ENCODE results near the gene NTRK2.

NTRK2 gene

DNA sequence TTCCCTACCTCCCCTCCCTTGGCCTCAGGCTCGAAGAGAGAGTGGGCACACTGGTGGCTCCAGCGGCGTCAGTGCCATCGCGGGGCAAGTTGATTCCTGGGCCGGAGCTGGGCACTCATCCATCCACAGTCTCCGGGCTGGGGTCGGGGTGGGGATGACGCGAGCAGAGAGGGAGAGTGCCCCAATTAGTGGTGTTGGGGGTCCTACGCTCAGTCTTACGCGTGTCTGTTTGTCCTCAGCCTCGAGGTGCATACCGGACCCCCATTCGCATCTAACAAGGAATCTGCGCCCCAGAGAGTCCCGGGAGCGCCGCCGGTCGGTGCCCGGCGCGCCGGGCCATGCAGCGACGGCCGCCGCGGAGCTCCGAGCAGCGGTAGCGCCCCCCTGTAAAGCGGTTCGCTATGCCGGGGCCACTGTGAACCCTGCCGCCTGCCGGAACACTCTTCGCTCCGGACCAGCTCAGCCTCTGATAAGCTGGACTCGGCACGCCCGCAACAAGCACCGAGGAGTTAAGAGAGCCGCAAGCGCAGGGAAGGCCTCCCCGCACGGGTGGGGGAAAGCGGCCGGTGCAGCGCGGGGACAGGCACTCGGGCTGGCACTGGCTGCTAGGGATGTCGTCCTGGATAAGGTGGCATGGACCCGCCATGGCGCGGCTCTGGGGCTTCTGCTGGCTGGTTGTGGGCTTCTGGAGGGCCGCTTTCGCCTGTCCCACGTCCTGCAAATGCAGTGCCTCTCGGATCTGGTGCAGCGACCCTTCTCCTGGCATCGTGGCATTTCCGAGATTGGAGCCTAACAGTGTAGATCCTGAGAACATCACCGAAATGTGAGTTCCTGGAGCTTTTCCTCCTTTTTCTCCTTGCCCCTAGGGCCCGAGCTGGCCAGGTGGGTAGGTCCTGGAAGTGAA is 861 bp downstream of the NTRK2 start:
- peaks cover 28% of the 10 kb centered on the region for H3K27me3 Mint-ChIP-seq
- H3K9me3 Mint-ChIP-seq, result peaks cover 5% of the 10 kb centered on the region

DNA sequence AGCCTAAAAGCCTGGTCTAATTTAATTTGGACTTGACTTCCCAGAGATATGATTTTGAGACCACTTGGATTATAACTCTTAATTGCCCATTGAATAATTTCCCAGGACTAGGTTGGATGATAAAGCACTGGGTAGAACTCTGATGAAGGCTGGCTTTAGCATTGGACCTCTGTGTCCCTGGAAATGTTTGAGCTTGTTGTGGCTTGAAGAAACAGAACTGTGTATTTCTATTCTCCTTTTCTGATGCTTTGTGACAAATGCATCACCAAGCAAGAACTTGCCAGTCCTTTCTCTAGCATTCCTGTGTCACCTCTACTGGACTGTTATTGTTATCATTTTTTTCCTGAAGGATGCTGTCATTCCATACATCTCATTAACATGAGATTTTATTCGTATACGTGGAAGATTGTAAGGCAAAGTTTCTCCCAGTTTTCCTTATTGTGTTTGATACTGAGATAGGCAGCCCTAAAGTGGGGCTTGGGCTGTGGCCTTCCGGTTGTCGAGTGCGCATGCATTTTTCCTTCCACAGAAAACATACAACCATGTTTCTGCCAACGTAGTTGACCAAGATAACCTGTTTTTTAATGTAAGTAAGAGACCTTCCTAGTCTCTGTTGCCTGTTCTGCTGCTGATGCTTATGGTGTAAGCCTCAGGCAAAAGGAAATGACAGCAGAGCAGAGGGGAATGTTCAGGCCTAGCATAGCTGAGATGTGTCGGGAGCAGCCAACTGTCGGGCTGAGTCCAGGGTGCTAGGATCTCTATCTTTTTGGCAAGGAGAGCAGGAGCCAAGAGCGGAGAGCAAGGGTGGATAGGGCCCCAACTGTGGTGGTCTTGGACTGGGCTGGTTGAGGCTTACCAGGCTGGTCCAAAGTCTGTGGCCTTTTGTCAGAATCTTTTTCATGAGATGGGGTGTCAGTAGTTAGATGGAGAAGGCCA is 2.3 kb downstream of the NTRK2 start:
- Mint-ChIP-seq H3K4me1 (peaks cover 4% of the 10 kb centered on the region), H3K36me3 (no peaks in the 10 kb centered on the region), H3K27ac (no peak overlapping the region), H3K27me3 (peaks cover 27% of the 10 kb centered on the region), H3K4me3 (no peak overlapping the region), H3K9me3 (no peaks in the 10 kb centered on the region)

More for the DNA sequence above, 861 bp downstream of the NTRK2 start:
- H3K4me1 Mint-ChIP-seq, result peaks cover 4% of the 10 kb centered on the region
- no peak overlapping the region for H3K4me3 Mint-ChIP-seq
- H3K27ac Mint-ChIP-seq, result no peak overlapping the region
- H3K36me3 Mint-ChIP-seq, result no peaks in the 10 kb centered on the region

DNA sequence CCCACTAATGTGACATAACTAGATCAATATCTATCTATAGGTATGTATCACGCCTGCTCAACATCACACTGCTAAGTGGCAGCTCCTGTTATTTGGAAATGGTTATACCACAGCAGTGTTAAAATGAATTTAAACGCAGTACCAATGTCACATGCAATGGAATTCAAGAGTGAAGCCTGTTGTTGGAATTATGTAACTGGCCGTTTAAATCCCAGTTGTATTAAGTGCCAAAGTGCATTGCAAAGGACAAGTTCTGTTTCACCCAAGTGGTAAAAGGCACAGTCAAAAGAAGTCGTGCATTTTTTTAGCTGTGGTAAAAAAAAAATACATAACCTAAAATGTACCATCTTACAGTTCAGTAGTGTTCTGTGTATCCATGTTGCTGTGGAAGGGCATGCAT is 4.3 kb downstream of the NTRK2 start:
- H3K9me3 Mint-ChIP-seq, result no peaks in the 10 kb centered on the region

DNA sequence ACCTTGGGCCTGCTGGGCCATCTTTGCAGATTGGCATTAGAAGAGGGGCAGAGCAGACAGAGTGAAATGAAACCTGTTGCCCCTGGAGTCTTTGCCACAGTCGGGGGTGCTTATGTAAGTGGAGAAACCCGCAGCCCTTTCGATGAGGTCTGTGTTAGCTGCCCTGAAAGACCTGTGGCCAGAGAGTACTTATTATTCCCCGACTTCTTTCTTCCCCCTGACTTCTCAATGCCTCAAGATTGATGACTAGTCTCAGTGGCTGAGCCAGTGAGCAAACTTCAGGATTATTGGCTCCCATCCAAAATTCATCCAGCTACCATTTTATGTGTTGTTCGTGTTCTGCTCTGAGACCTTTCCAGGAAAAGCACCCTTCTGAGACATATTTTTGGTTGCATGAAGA is 7.6 kb downstream of the NTRK2 start:
- H3K27ac Mint-ChIP-seq, result no peak overlapping the region
- no peaks in the 10 kb centered on the region for H3K36me3 Mint-ChIP-seq
- H3K4me1 Mint-ChIP-seq, result no peaks in the 10 kb centered on the region
- H3K4me3 Mint-ChIP-seq, result no peak overlapping the region
- peaks cover 7% of the 10 kb centered on the region for H3K27me3 Mint-ChIP-seq
- H3K9me3 Mint-ChIP-seq, result no peaks in the 10 kb centered on the region

More for the DNA sequence above, 4.3 kb downstream of the NTRK2 start:
- Mint-ChIP-seq H3K36me3 (no peaks in the 10 kb centered on the region), H3K27ac (no peak overlapping the region), H3K27me3 (peaks cover 17% of the 10 kb centered on the region), H3K4me3 (no peak overlapping the region), H3K4me1 (peaks cover under 1% of the 10 kb centered on the region)

DNA sequence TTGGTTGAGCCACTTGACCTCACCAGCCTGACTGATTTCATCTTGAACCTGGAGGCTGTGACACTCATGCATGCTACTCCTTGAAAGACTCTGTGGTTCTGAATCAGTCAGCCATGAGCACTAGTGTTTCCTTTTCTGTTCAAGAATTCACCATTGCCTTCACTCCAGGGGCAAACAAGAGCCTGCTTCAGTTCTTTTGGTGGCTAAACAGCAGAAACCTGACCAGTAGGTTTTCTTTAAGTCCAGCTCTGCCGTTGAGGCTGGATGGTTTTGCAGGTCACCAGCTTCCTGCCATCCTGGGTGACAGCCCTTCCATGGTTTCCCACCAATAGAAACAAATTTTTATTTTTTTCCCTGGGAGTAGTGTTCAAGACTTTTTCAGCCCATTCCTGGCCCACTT is 10.0 kb downstream of the NTRK2 start:
- Mint-ChIP-seq H3K36me3 (no peaks in the 10 kb centered on the region), H3K9me3 (no peaks in the 10 kb centered on the region), H3K27ac (no peak overlapping the region)

DNA sequence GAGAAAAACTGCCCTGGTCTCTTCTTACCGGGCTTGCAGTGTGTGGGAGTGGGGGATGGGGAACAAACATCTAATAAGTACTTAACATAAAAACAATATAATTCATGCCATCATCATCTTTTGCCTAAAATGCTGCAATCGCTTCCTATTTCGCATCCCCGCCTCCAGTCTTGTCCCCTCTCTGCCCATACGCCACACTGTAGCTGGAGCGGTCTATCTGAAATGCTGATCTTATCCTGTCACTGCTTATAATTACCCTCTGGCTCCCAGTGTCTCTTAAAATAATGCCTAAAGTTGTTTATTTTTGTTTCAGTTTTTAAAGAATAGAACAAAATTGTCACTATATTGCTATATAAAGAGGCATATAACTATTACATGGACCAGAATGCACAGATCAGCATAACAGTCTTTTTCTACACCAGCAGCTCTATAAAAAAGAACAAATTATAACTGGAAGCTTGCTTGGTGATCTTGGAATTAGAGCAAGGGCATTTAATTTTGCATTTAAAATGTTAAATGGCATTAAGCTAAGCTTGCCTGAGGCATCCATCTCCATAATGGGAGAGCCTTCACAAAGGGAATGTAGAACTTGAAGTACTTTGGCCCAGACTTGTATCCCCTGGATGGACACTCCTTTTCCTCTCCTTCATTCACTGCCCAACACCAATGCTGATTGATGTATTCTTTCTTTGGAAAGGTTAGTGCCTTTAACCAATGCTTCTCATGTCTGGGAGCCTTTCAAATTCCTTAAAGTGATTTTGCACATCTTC is 12.2 kb downstream of the NTRK2 start:
- Mint-ChIP-seq H3K27me3 (peaks cover 6% of the 10 kb centered on the region), H3K4me1 (no peaks in the 10 kb centered on the region), H3K9me3 (no peaks in the 10 kb centered on the region), H3K27ac (no peak overlapping the region), H3K36me3 (no peaks in the 10 kb centered on the region), H3K4me3 (no peak overlapping the region)

More for the DNA sequence above, 10.0 kb downstream of the NTRK2 start:
- Mint-ChIP-seq H3K4me1 (no peaks in the 10 kb centered on the region), H3K27me3 (peaks cover 1% of the 10 kb centered on the region), H3K4me3 (no peak overlapping the region)

DNA sequence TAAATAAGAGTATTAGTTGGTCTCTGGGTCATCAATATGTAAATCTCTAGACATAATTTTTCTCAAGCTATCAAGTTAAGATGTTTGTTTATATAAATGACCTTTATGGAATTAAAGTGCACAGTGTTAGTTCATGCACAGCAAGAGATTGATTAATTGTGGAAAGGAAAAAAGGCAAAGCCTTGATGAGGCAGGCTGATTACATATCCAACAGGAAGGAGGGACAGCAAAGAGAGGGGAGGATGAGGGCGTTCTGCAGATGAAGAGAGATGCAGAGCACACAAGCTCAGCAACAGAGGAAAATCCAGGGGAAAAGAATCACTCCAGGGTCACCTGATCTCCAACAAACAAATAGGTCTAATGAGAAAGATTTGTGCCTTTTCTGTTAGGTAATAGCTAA is 16.5 kb downstream of the NTRK2 start:
- Mint-ChIP-seq H3K27ac (no peak overlapping the region), H3K4me1 (no peaks in the 10 kb centered on the region), H3K36me3 (no peaks in the 10 kb centered on the region), H3K27me3 (peaks cover 7% of the 10 kb centered on the region), H3K4me3 (no peak overlapping the region), H3K9me3 (no peaks in the 10 kb centered on the region)

DNA sequence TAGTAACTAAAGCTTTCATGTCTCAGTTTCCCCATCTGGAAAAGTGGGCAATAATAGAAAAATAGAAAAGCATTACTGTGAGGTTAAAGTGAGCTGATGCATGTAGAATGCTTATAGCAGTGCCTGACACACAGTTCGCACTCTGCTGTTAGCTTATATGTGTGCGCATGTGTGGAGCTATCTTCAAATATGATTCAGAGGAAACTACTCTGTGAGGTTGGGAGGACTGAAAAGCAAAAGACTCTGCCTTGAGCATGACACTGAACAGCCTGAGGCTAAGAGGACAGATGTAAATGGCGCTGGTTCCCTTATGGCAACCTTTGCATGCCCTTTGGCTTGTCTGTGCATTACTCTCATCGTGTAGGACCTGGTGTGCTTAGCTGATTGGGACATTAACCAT is 19.4 kb downstream of the NTRK2 start:
- H3K9me3 Mint-ChIP-seq, result no peaks in the 10 kb centered on the region
- no peak overlapping the region for H3K4me3 Mint-ChIP-seq
- no peaks in the 10 kb centered on the region for H3K36me3 Mint-ChIP-seq
- peaks cover 7% of the 10 kb centered on the region for H3K27me3 Mint-ChIP-seq
- H3K27ac Mint-ChIP-seq, result no peak overlapping the region
- H3K4me1 Mint-ChIP-seq, result no peaks in the 10 kb centered on the region

DNA sequence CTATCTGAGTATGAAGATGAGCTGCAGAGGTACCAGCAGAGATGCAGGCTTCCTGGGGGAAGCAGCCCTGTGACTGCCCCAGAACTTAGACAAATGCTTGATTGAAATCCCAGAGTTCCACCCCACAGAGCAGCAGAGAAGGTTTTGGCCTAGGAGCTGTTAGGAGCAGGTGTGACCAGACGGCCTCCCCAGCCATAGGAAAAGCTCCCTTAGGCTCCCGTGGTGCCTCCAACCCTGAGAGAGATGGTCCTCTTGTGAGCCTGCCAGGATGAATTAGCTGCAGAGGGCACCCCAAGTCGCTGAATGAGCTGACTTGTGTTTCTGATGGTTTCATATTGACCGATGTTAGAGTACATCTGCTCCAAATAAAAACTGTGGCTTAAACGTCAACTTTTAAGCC is 22.1 kb downstream of the NTRK2 start:
- H3K9me3 Mint-ChIP-seq, result no peaks in the 10 kb centered on the region
- H3K4me3 Mint-ChIP-seq, result no peak overlapping the region
- no peak overlapping the region for H3K27ac Mint-ChIP-seq
- H3K36me3 Mint-ChIP-seq, result no peaks in the 10 kb centered on the region
- no peaks in the 10 kb centered on the region for H3K4me1 Mint-ChIP-seq
- peaks cover 2% of the 10 kb centered on the region for H3K27me3 Mint-ChIP-seq

DNA sequence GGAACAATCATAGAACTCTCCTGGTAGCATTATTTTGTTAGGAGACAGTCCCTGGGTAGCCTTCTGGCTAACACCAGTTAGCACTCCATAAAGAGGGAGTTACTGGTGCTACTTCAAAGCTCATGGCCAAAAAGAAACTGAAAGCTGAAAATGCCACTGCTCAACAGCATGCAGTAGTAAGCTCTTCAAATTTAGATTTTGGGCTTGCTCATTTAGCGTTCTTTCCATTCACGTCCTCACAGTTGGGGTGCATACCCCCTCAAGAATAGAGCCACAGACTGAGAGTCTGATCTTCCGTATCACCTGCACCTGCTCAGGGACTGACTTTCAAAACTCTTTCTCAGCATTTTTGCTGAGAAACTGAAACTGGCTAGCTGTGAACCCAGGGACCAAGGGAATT is 24.7 kb downstream of the NTRK2 start:
- no peaks in the 10 kb centered on the region for H3K9me3 Mint-ChIP-seq
- peaks cover 1% of the 10 kb centered on the region for H3K27me3 Mint-ChIP-seq
- no peak overlapping the region for H3K27ac Mint-ChIP-seq
- H3K4me3 Mint-ChIP-seq, result no peak overlapping the region
- no peaks in the 10 kb centered on the region for H3K36me3 Mint-ChIP-seq
- H3K4me1 Mint-ChIP-seq, result no peaks in the 10 kb centered on the region

DNA sequence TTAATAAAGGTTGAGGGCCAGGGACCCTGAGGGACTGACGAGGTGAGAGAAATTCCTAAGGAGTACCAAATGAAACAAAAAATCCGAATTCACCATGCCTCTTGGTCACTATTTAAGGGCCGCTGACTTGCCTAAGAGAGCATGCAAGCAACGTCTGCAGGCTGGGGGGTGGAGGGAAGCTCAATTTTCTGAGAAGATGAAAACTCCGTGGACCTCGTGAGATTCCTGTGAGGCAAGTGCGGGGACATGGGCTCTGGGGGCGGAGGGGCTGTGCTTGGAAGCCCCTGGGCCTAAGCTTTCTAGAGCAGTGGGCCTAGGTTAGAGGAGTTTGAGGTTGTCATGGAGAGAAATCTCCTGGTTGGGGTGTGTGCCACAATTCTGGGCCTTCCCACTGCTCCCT is 27.5 kb downstream of the NTRK2 start:
- no peak overlapping the region for H3K27ac Mint-ChIP-seq
- H3K4me1 Mint-ChIP-seq, result no peaks in the 10 kb centered on the region
- H3K9me3 Mint-ChIP-seq, result no peaks in the 10 kb centered on the region
- H3K36me3 Mint-ChIP-seq, result no peaks in the 10 kb centered on the region
- no peak overlapping the region for H3K4me3 Mint-ChIP-seq
- H3K27me3 Mint-ChIP-seq, result peaks cover 3% of the 10 kb centered on the region

DNA sequence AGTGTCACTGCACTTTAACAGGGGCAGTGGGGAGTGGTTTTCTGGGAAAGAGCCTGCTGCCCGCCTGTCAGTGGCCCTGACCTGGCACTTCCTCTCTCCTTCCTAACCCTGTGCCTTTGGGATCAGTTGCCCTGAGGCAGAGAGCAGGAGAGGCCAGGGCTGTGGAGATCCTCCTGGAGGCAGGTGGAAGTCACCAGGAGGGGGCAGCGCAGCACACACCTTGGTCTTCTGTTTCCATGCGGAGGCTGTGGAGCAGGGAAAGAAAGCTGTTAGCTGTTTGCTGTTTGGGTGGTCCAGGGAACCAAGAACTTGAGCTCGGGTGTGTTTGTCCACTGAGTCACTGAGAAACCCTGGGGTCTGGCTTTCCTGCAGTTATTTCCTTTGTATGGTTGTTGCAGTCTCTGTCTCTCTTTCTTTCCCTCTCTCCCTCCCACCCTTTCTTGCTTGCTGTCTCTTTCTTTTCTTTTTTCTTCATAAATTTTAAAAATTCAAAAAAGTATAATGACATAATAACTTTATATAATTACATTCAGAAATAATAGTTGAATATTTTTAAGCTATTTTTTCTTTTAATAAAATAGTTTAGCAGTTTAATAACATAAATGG is 28.1 kb downstream of the NTRK2 start:
- Mint-ChIP-seq H3K4me3 (no peak overlapping the region), H3K27ac (no peak overlapping the region), H3K27me3 (peaks cover 3% of the 10 kb centered on the region), H3K4me1 (no peaks in the 10 kb centered on the region), H3K9me3 (no peaks in the 10 kb centered on the region), H3K36me3 (no peaks in the 10 kb centered on the region)

DNA sequence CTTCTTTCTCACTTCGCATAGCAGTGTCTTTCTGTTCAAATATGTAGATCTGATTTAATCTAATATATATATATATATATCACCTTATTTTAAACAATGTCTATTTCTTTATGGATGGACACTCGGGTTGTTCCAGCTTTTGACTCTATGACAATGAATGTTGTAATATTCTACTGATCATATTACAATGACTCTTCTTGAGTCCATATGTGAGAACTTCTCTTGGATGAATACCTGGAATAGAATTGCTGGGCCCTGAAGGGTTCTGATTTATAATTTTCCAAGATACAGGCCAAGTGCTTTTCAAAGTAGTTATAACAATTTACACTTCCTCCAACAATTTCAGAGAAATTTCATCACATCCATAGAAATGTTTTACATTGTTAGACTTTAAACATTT is 28.8 kb downstream of the NTRK2 start:
- Mint-ChIP-seq H3K27ac (no peak overlapping the region), H3K4me3 (no peak overlapping the region)

DNA sequence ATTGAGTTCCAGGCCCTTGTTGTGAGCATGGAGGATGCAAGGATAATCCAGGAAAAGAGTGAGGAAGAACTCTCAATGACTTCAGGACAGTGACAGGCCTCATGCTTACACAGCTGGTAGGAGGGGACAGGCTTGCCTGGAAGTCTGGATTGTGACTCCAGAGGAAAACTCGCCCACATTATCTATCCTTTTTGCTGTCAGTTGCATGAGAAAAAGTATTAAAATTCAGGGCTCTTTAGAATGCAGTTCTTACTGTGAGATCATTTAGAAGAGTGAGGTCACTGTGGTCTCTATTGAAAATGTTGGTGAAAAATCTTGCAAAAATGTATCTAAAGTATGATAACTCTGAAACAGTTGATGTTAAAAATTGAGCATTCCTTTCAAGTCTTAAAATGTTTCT is 30.5 kb downstream of the NTRK2 start:
- Mint-ChIP-seq H3K27me3 (peaks cover 3% of the 10 kb centered on the region), H3K9me3 (no peaks in the 10 kb centered on the region), H3K4me3 (no peak overlapping the region), H3K4me1 (no peaks in the 10 kb centered on the region), H3K36me3 (no peaks in the 10 kb centered on the region), H3K27ac (no peak overlapping the region)

More for the DNA sequence above, 28.8 kb downstream of the NTRK2 start:
- no peaks in the 10 kb centered on the region for H3K9me3 Mint-ChIP-seq
- peaks cover 3% of the 10 kb centered on the region for H3K27me3 Mint-ChIP-seq
- H3K36me3 Mint-ChIP-seq, result no peaks in the 10 kb centered on the region
- H3K4me1 Mint-ChIP-seq, result no peaks in the 10 kb centered on the region

DNA sequence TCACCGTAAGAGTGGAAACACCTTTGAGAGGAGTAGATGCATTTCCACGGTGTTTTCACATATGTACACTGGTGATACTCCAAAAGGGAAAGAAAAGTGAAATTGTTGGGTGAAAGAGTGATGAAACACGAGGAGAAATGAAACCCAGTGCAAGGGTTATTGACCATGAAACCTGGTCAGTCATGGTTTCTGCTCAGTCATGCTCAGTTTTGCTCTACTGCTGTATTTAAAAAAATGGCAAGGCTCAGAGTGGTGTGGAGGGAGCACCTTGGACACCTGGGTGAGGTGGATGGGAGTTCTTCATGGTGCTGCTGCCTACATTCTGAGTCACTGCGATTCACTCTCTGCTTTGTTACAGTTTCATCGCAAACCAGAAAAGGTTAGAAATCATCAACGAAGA is 32.3 kb downstream of the NTRK2 start:
- Mint-ChIP-seq H3K4me1 (no peaks in the 10 kb centered on the region), H3K27me3 (peaks cover 5% of the 10 kb centered on the region), H3K4me3 (no peak overlapping the region), H3K36me3 (no peaks in the 10 kb centered on the region), H3K27ac (no peak overlapping the region), H3K9me3 (no peaks in the 10 kb centered on the region)

Data from activated naive CD4-positive, alpha-beta T cell treated with anti-CD3 and anti-CD28 coated beads, Interleukin-2, amount 50 U/mL, for 24 hours (primary cell).